SK-N-MC (cell line): ENCODE data around the gene NCAPG2.

Experiments
- EZH2 ChIP-seq: fragments of 200-600 bp; sonication (generic); IDR thresholded peaks from one replicate; pipeline ENCODE4 v1.6.1; 2017; ENCODE audit warnings: antibody characterized with exemption
- POLR2AphosphoS5 ChIP-seq: IDR thresholded peaks from 2 replicates; pipeline ENCODE4 v1.6.1; 2012; ENCODE audit warnings: mild to moderate bottlenecking, low read depth, low read length, borderline replicate concordance

- TF ChIP-seq EZH2: no peak
- no peak for TF ChIP-seq POLR2AphosphoS5
These were observed 38.2 kb downstream of the NCAPG2 start for GRCh38 chr7:158666401-158666800.
